ENCODE measurements around the gene PTPRN2. TPM values are rescaled to one million over a fixed set of nuclear protein-coding genes. Genes with fewer than 3 reads are reported as not detected.

PTPRN2 gene
- total RNA-seq, 1 donor from 2014 or later = 2.4 TPM

DNA sequence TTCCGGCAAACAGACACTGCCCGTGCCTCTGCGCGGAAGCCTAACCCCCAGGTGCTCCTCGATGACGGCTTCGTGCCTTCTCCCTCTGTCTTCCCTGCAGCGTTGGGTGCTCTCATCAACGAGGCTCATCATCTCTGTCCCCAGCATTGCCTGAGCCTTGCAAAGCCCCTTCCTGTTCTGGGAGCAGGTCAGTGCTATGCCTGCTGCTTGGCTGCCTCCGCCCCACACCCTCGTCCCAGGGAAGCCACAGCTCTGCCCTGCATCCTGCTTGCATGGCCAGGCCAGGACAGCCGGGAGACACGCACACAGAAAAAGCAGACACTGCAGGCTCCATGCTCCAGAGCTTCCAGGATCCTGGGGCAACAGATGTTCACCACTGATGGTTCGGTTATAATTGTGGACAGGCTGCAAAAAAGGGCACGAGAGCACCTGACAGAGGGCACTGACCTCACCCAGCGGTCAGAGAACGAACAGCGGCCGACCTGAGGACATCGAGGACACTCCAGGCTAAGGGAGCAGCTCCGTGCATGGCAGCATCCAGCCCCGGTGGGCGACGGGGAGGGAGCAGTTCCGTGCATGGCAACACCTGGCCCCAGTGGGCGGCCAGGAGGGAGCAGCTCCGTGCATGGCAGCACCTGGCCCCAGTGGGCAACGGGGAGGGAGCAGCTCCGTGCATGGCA lies 265.5 kb downstream of the PTPRN2 start:
- Histone ChIP-seq H3K27me3 (ENCODE audit: control insufficient read depth, insufficient read depth, low read length) (no peaks in the 10 kb centered on the region), H3K36me3 (ENCODE audit: control insufficient read depth, insufficient read depth, low read length) (no peaks in the 10 kb centered on the region), H3K4me3 (ENCODE audit: low read depth, low read length) (no peak overlapping the region)
- TF ChIP-seq, protein P1, sequence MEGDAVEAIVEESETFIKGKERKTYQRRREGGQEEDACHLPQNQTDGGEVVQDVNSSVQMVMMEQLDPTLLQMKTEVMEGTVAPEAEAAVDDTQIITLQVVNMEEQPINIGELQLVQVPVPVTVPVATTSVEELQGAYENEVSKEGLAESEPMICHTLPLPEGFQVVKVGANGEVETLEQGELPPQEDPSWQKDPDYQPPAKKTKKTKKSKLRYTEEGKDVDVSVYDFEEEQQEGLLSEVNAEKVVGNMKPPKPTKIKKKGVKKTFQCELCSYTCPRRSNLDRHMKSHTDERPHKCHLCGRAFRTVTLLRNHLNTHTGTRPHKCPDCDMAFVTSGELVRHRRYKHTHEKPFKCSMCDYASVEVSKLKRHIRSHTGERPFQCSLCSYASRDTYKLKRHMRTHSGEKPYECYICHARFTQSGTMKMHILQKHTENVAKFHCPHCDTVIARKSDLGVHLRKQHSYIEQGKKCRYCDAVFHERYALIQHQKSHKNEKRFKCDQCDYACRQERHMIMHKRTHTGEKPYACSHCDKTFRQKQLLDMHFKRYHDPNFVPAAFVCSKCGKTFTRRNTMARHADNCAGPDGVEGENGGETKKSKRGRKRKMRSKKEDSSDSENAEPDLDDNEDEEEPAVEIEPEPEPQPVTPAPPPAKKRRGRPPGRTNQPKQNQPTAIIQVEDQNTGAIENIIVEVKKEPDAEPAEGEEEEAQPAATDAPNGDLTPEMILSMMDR (IDR thresholded peaks at IDR 0.05; ENCODE audit: insufficient read depth, low read length, poor library complexity, severe bottlenecking) = no peak
- no peak for DNase-seq (ENCODE audit: low read depth)

DNA sequence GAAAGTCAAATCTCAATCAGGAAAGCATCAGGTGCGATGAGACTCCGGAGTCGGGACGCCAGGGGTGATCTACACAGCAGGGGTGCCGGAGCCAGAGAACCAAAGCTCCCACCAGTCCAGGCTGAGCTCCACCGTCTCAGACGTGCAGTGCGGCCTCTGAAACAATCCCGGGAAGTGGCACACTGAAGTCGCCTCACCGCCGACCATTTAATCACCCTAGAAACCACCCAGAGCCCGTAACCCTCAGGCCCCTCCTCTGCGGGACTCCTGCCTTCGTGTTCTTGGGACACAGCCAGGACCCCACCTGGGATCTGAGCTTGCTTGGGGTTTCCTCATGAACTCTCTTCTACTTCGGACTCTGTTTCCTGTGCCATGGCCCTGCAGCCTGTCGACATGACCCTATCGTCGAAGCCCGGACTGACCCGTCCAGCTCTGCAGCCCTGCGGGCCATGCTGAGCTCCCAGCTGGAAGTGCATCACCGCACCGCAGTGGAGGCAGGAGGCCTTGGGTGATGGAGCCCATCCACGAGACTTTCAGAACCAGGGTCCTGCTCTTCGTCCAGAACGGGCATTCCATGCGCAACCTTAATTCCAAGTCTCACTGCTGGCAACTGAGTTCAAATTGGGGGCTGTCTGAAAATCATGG lies 266.4 kb downstream of the PTPRN2 start:
- TF ChIP-seq, protein P1 (IDR thresholded peaks at IDR 0.05; ENCODE audit: insufficient read depth, low read length, poor library complexity, severe bottlenecking) = no peak
- no peaks in the 10 kb centered on the region for H3K36me3 ChIP-seq (ENCODE audit: control insufficient read depth, insufficient read depth, low read length)
- no peak overlapping the region for H3K4me3 ChIP-seq (ENCODE audit: low read depth, low read length)
- H3K27me3 ChIP-seq (ENCODE audit: control insufficient read depth, insufficient read depth, low read length) = no peaks in the 10 kb centered on the region
- DNase-seq (ENCODE audit: low read depth) = no peak

DNA sequence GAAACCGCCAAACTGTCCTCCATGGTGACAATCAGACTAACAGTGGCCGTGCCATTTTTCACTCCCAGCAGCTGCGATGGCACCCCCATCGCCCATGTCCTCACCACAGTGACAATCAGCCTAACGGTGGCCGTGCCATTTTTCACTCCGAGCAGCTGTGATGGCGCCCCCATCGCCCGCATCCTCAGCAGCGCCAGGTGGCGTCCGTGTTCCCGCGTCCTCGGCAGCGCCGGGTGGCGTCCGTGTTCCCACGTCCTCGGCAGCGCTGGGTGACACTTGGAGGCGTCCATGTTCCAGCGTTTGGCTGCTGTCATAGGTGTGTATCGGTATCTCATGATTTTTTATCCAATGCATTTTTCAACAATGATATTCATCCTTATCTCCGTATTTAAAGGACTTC lies 267.3 kb downstream of the PTPRN2 start:
- Histone ChIP-seq H3K27me3 (ENCODE audit: control insufficient read depth, insufficient read depth, low read length) (no peaks in the 10 kb centered on the region), H3K4me3 (ENCODE audit: low read depth, low read length) (no peak overlapping the region), H3K36me3 (ENCODE audit: control insufficient read depth, insufficient read depth, low read length) (no peaks in the 10 kb centered on the region)
- TF ChIP-seq, protein P1 (IDR thresholded peaks at IDR 0.05; ENCODE audit: insufficient read depth, low read length, poor library complexity, severe bottlenecking) = no peak
- DNase-seq (ENCODE audit: low read depth) = no peak

DNA sequence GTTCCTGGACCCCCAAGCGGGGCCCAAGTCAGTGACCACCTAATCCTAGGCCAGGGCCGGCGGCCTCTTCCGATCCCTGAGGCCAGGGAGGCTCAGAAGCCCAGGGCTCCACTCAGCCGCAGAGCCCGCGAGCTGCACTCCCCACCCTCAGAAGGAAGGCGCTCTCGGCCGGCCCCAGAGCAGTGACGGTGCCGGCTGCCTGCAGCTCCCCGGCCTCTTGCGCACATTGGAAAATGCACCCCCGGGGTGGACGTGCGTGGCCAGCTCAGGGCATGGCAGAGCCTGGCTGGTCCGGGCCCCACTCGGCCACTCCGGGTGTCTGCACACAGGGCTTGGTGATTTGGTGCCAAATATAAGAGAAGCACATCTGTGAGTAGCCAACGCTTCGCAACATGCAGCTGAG lies 269.1 kb downstream of the PTPRN2 start:
- H3K27me3 ChIP-seq (ENCODE audit: control insufficient read depth, insufficient read depth, low read length) = no peaks in the 10 kb centered on the region
- no peak overlapping the region for H3K4me3 ChIP-seq (ENCODE audit: low read depth, low read length)
- no peak for DNase-seq (ENCODE audit: low read depth)
- TF ChIP-seq, protein P1 (IDR thresholded peaks at IDR 0.05; ENCODE audit: insufficient read depth, low read length, poor library complexity, severe bottlenecking) = no peak
- H3K36me3 ChIP-seq (ENCODE audit: control insufficient read depth, insufficient read depth, low read length) = no peaks in the 10 kb centered on the region

DNA sequence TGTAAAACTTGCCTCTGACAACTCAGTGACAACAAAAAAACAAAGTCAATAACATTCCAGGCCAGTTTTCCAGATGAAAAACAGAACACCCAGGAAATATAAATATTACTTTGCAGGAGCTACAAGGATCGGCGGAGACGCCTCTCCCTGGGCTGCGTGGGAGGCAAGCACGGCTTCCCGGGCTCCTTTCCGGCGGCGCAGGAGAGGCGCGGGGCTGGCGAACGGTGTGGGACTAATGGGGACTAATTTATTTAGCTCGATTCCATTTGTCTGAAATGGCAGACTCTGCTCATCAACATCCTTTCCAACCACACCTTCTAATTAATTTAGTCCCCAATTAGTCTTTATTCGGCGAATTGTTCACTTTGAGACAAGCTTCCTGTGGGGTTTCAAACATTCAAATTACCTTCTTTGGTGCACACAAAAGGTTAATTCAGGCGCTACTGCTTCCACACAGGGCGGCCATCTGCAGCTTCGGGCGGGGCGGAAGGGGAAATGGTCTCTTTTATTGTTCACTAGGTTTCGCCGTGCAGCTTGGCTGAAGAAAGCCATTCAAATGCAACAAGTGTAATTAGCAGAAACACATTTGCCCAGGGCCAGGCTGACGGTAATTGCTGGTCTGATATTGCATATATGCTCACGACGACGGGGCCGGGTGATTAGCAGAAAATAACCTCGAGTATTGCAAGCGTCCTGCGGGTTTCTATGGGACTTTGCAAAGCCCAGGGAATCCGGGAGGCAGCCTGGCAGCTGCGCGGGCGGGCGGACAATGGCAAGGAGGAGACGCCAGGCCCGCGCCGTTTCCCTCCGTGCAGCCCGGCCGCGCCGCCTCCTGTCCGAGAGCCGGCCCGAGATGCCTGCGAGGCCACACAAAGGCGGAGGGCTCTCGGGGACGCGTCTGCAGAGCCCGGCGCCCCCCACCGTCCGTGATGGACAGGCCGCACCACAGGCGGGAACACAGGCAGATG lies 270.1 kb downstream of the PTPRN2 start:
- TF ChIP-seq, protein P1 (IDR thresholded peaks at IDR 0.05; ENCODE audit: insufficient read depth, low read length, poor library complexity, severe bottlenecking) = no peak
- no peak for DNase-seq (ENCODE audit: low read depth)
- Histone ChIP-seq H3K4me3 (ENCODE audit: low read depth, low read length) (no peak overlapping the region), H3K27me3 (ENCODE audit: control insufficient read depth, insufficient read depth, low read length) (no peaks in the 10 kb centered on the region), H3K36me3 (ENCODE audit: control insufficient read depth, insufficient read depth, low read length) (no peaks in the 10 kb centered on the region)

Measured in kidney epithelial cell (primary cell).